Measurements from ENCODE around the gene PSMG3. TPM values are rescaled to one million over a fixed set of nuclear protein-coding genes. Genes with fewer than 3 reads are reported as not detected.

The PSMG3 gene
- polyA plus RNA-seq, 2 of the 4 experiments (the other 2 are of a cell fraction): 75.9 to 89.3 TPM

- DNase-seq (ENCODE audit: low read depth in 1 of 2, low spot score in 1 of 2): no peak
- FAIRE-seq: no peak
- no peak for ATAC-seq
- H3K4me1 ChIP-seq: no peaks in the 10 kb centered on the region
- ChIA-PET CTCF (interaction anchor here (1.1 to 1.6 kb wide), 2 partner anchors 10 to 21 kb away, joined by 3 to 6 read pairs; no protein-coding TSS in a partner anchor), POLR2A (no interaction called here)
- no peak overlapping the region for H3K4me2 ChIP-seq
- H3K27ac ChIP-seq: no peak overlapping the region
- no peaks in the 10 kb centered on the region for H3K9me3 ChIP-seq
- WGBS (ENCODE audit: missing lambda C conversion rate): 73% methylated on average over 26 of the region's 29 CpGs
- TF ChIP-seq ZFP36 (IDR thresholded peaks at IDR 0.05; ENCODE audit: borderline replicate concordance, partially characterized antibody) (peak; percentile 6), HES2 (IDR thresholded peaks at IDR 0.05) (no peak)
- no peak overlapping the region for H3K4me3 ChIP-seq
Measured at GRCh38 chr7:1599640-1600395, 30.0 kb upstream of the PSMG3 start.

- Histone ChIP-seq H3K4me3 (no peak overlapping the region), H3K27ac (no peak overlapping the region), H3K4me2 (no peak overlapping the region), H3K9me3 (no peaks in the 10 kb centered on the region), H3K4me1 (no peaks in the 10 kb centered on the region)
- POLR2A ChIA-PET: no interaction called here
- ATAC-seq: no peak
- FAIRE-seq: no peak
- 67% methylated on average over 11 of the region's 12 CpGs for WGBS (ENCODE audit: missing lambda C conversion rate)
- TF ChIP-seq HMGXB4 (CRISPR knock-in tag; IDR thresholded peaks at IDR 0.05; ENCODE audit: borderline replicate concordance) (no peak), HOXB5 (CRISPR knock-in tag; IDR thresholded peaks at IDR 0.05) (no peak), RCOR1 (IDR thresholded peaks at IDR 0.05; ENCODE audit: low read depth, low read length) (no peak), MAZ (IDR thresholded peaks at IDR 0.05; ENCODE audit: borderline replicate concordance, low read depth, low read length) (no peak), TP53 (CRISPR knock-in tag; IDR thresholded peaks at IDR 0.05) (no peak), HOXB13 (CRISPR knock-in tag; IDR thresholded peaks at IDR 0.05; ENCODE audit: low read depth) (no peak), FOXS1 (CRISPR knock-in tag; IDR thresholded peaks at IDR 0.05) (no peak), RNF2 (IDR thresholded peaks at IDR 0.05; ENCODE audit: borderline replicate concordance, low read depth) (no peak), NPAS2 (CRISPR knock-in tag; IDR thresholded peaks at IDR 0.05; ENCODE audit: borderline replicate concordance) (no peak), RFX5 (IDR thresholded peaks at IDR 0.05) (no peak)
- TF ChIP-seq, protein P1, sequence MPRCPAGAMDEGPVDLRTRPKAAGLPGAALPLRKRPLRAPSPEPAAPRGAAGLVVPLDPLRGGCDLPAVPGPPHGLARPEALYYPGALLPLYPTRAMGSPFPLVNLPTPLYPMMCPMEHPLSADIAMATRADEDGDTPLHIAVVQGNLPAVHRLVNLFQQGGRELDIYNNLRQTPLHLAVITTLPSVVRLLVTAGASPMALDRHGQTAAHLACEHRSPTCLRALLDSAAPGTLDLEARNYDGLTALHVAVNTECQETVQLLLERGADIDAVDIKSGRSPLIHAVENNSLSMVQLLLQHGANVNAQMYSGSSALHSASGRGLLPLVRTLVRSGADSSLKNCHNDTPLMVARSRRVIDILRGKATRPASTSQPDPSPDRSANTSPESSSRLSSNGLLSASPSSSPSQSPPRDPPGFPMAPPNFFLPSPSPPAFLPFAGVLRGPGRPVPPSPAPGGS (IDR thresholded peaks at IDR 0.05): no peak
- CTCF ChIA-PET: interaction anchor here (1.1 kb wide), 1 partner anchor 20 kb away, joined by 3 read pairs; no protein-coding TSS in a partner anchor
- no peak for DNase-seq (ENCODE audit: low read depth in 1 of 2, low spot score in 1 of 2)
Measured at GRCh38 chr7:1598961-1599639, 29.3 kb upstream of the PSMG3 start.

DNA sequence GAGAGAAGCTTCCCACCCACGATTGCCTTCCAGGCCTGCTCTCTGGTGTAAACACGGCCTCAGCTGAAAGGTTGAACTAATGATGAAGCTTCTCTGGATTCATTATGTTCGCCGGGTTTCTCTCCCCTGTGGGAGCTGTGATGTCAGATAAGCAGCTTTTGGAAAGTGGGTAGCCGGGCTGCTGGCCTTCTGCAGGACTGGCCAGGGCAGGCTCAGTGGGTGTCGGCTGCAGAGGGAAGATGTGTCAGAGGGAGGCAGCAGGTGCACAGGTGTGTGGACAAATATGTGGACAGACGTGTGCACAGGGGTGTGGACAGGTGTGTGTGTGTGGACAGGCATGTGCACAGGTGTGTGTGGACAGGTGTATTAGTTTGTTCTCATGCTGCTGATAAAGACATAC lies 28.5 kb upstream of the PSMG3 start:
- TF ChIP-seq CHD2 (IDR thresholded peaks at IDR 0.05; ENCODE audit: low read length, partially characterized antibody): no peak
- no peak for TF ChIP-seq HOXB13 (CRISPR knock-in tag; IDR thresholded peaks at IDR 0.05; ENCODE audit: low read depth)
- no peak for TF ChIP-seq REST (IDR thresholded peaks at IDR 0.05)
- no peak for TF ChIP-seq CEBPB (IDR thresholded peaks at IDR 0.05)
- no peak for TF ChIP-seq RCOR1 (IDR thresholded peaks at IDR 0.05; ENCODE audit: low read depth, low read length)
- no peak for TF ChIP-seq EHF (CRISPR knock-in tag; IDR thresholded peaks at IDR 0.05)
- TF ChIP-seq RAD21 (conservative IDR thresholded peaks at IDR 0.05 in 1 of 2, IDR thresholded peaks at IDR 0.05 in 1 of 2): no peak
- TF ChIP-seq POLR2A (IDR thresholded peaks at IDR 0.05; ENCODE audit: low read length): no peak
- TF ChIP-seq, protein P2, sequence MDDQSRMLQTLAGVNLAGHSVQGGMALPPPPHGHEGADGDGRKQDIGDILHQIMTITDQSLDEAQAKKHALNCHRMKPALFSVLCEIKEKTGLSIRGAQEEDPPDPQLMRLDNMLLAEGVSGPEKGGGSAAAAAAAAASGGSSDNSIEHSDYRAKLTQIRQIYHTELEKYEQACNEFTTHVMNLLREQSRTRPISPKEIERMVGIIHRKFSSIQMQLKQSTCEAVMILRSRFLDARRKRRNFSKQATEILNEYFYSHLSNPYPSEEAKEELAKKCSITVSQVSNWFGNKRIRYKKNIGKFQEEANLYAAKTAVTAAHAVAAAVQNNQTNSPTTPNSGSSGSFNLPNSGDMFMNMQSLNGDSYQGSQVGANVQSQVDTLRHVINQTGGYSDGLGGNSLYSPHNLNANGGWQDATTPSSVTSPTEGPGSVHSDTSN (IDR thresholded peaks at IDR 0.05): no peak
- no peak for TF ChIP-seq EHMT2 (IDR thresholded peaks at IDR 0.05; ENCODE audit: low read depth)
- Histone ChIP-seq H3K4me2 (no peak overlapping the region), H3K4me3 (no peak overlapping the region), H3K27ac (no peak overlapping the region), H3K9me3 (no peaks in the 10 kb centered on the region), H3K4me1 (no peaks in the 10 kb centered on the region)
- ChIA-PET POLR2A (no interaction called here), CTCF (interaction anchor here (1.7 kb wide), 1 partner anchor 19 kb away, joined by 6 read pairs; no protein-coding TSS in a partner anchor)
- FAIRE-seq: no peak
- no peak for ATAC-seq
- 40% methylated on average over 7 of the region's 7 CpGs for WGBS (ENCODE audit: missing lambda C conversion rate)
- DNase-seq (ENCODE audit: low read depth in 1 of 2, low spot score in 1 of 2): no peak
